Activated naive CD4-positive, alpha-beta T cell treated with anti-CD3 and anti-CD28 coated beads, Interleukin-2, amount 50 U/mL, for 24 hours (primary cell): ENCODE data around the gene CHD9.

ENCODE experiments used
- H3K27ac Mint-ChIP-seq: one replicate; pipeline ENCODE4 v1.8.0; 2021; ENCODE audit warnings: mild to moderate bottlenecking, mixed read lengths
- H3K27me3 Mint-ChIP-seq: one replicate; pipeline ENCODE4 v1.8.0; 2021; ENCODE audit warnings: mixed read lengths
- H3K36me3 Mint-ChIP-seq: one replicate; pipeline ENCODE4 v1.8.0; 2021; ENCODE audit warnings: mixed read lengths
- H3K4me1 Mint-ChIP-seq: one replicate; pipeline ENCODE4 v1.8.0; 2021; ENCODE audit warnings: mixed read lengths
- H3K4me3 Mint-ChIP-seq: one replicate; pipeline ENCODE4 v1.8.0; 2021; ENCODE audit warnings: mild to moderate bottlenecking, mixed read lengths
- H3K9me3 Mint-ChIP-seq: one replicate; pipeline ENCODE4 v1.8.0; 2021; ENCODE audit warnings: mixed read lengths

The CHD9 gene

GRCh38 chr16:53334581-53334980 is 279.8 kb downstream of the CHD9 start:
- peaks cover 17% of the 10 kb centered on the region for H3K4me1 Mint-ChIP-seq
- no peak overlapping the region for H3K4me3 Mint-ChIP-seq
- H3K27me3 Mint-ChIP-seq = no peaks in the 10 kb centered on the region
- peaks cover 2% of the 10 kb centered on the region for H3K36me3 Mint-ChIP-seq
- no peaks in the 10 kb centered on the region for H3K9me3 Mint-ChIP-seq
- H3K27ac Mint-ChIP-seq = no peak overlapping the region

- no peaks in the 10 kb centered on the region for H3K27me3 Mint-ChIP-seq
- peaks cover 21% of the 10 kb centered on the region for H3K4me1 Mint-ChIP-seq
Observed at GRCh38 chr16:53337294-53337693, 282.5 kb downstream of the CHD9 start.

GRCh38 chr16:53341792-53342191 is 287.0 kb downstream of the CHD9 start:
- Mint-ChIP-seq H3K9me3 (no peaks in the 10 kb centered on the region), H3K27me3 (no peaks in the 10 kb centered on the region), H3K4me1 (peaks cover 8% of the 10 kb centered on the region), H3K27ac (no peak overlapping the region), H3K36me3 (no peaks in the 10 kb centered on the region), H3K4me3 (no peak overlapping the region)

More at GRCh38 chr16:53337294-53337693, 282.5 kb downstream of the CHD9 start:
- Mint-ChIP-seq H3K36me3 (no peaks in the 10 kb centered on the region), H3K9me3 (no peaks in the 10 kb centered on the region), H3K27ac (no peak overlapping the region), H3K4me3 (no peak overlapping the region)

- Mint-ChIP-seq H3K36me3 (no peaks in the 10 kb centered on the region), H3K27ac (no peak overlapping the region), H3K4me3 (no peak overlapping the region), H3K27me3 (no peaks in the 10 kb centered on the region), H3K9me3 (no peaks in the 10 kb centered on the region), H3K4me1 (no peaks in the 10 kb centered on the region)
Observed at GRCh38 chr16:53355064-53355463, 300.3 kb downstream of the CHD9 start.

- Mint-ChIP-seq H3K27me3 (peaks cover 2% of the 10 kb centered on the region), H3K36me3 (no peaks in the 10 kb centered on the region), H3K9me3 (no peaks in the 10 kb centered on the region), H3K4me1 (no peaks in the 10 kb centered on the region), H3K27ac (no peak overlapping the region), H3K4me3 (no peak overlapping the region)
Observed at GRCh38 chr16:53356478-53357207, 301.9 kb downstream of the CHD9 start.

- Mint-ChIP-seq H3K4me3 (no peak overlapping the region), H3K36me3 (no peaks in the 10 kb centered on the region), H3K27ac (no peak overlapping the region), H3K27me3 (peaks cover 2% of the 10 kb centered on the region), H3K4me1 (no peaks in the 10 kb centered on the region), H3K9me3 (no peaks in the 10 kb centered on the region)
Observed at GRCh38 chr16:53357208-53357586, 302.4 kb downstream of the CHD9 start.

GRCh38 chr16:53357955-53358354 is 303.2 kb downstream of the CHD9 start:
- no peaks in the 10 kb centered on the region for H3K36me3 Mint-ChIP-seq
- peaks cover 2% of the 10 kb centered on the region for H3K27me3 Mint-ChIP-seq
- H3K4me1 Mint-ChIP-seq = no peaks in the 10 kb centered on the region
- no peak overlapping the region for H3K27ac Mint-ChIP-seq
- H3K9me3 Mint-ChIP-seq = no peaks in the 10 kb centered on the region
- no peak overlapping the region for H3K4me3 Mint-ChIP-seq

GRCh38 chr16:53358884-53359283 is 304.1 kb downstream of the CHD9 start:
- H3K9me3 Mint-ChIP-seq = no peaks in the 10 kb centered on the region
- H3K27me3 Mint-ChIP-seq = peaks cover 2% of the 10 kb centered on the region
- no peaks in the 10 kb centered on the region for H3K4me1 Mint-ChIP-seq
- H3K27ac Mint-ChIP-seq = no peak overlapping the region
- no peak overlapping the region for H3K4me3 Mint-ChIP-seq
- no peaks in the 10 kb centered on the region for H3K36me3 Mint-ChIP-seq

GRCh38 chr16:53369921-53370320 is 315.1 kb downstream of the CHD9 start:
- no peaks in the 10 kb centered on the region for H3K9me3 Mint-ChIP-seq
- peaks cover 21% of the 10 kb centered on the region for H3K4me1 Mint-ChIP-seq
- H3K36me3 Mint-ChIP-seq = no peaks in the 10 kb centered on the region
- no peaks in the 10 kb centered on the region for H3K27me3 Mint-ChIP-seq
- no peak overlapping the region for H3K27ac Mint-ChIP-seq
- H3K4me3 Mint-ChIP-seq = no peak overlapping the region

GRCh38 chr16:53370827-53371226 is 316.0 kb downstream of the CHD9 start:
- Mint-ChIP-seq H3K4me1 (peaks cover 25% of the 10 kb centered on the region), H3K4me3 (no peak overlapping the region), H3K36me3 (no peaks in the 10 kb centered on the region), H3K27ac (no peak overlapping the region), H3K9me3 (no peaks in the 10 kb centered on the region), H3K27me3 (no peaks in the 10 kb centered on the region)

GRCh38 chr16:53372992-53373871 is 318.4 kb downstream of the CHD9 start:
- Mint-ChIP-seq H3K4me1 (peaks cover 44% of the 10 kb centered on the region), H3K4me3 (peak overlapping the region; percentile 91), H3K27me3 (no peaks in the 10 kb centered on the region), H3K36me3 (no peaks in the 10 kb centered on the region), H3K9me3 (no peaks in the 10 kb centered on the region), H3K27ac (peak overlapping the region; percentile 79)

GRCh38 chr16:53374800-53375199 is 320.0 kb downstream of the CHD9 start:
- H3K27ac Mint-ChIP-seq = peak overlapping the region; percentile 18
- peaks cover 49% of the 10 kb centered on the region for H3K4me1 Mint-ChIP-seq
- peaks cover 4% of the 10 kb centered on the region for H3K36me3 Mint-ChIP-seq
- H3K27me3 Mint-ChIP-seq = no peaks in the 10 kb centered on the region
- peak overlapping the region; percentile 91 for H3K4me3 Mint-ChIP-seq
- H3K9me3 Mint-ChIP-seq = no peaks in the 10 kb centered on the region

- Mint-ChIP-seq H3K27ac (peak overlapping the region; percentile 56), H3K4me1 (peaks cover 58% of the 10 kb centered on the region), H3K36me3 (peaks cover 12% of the 10 kb centered on the region), H3K4me3 (no peak overlapping the region), H3K9me3 (no peaks in the 10 kb centered on the region), H3K27me3 (no peaks in the 10 kb centered on the region)
Observed at GRCh38 chr16:53378138-53378537, 323.3 kb downstream of the CHD9 start.
